Colon (tissue), 2 donors: ENCODE results near the gene E2F8.

ENCODE experiments used
- FAIRE-seq: peaks from 2 replicates; lab custom pipeline; 2012; peaks lifted over from hg19 to GRCh38; lab: Jason Lieb, UNC
- donor health status: control.
- donor health status: control.

Gene E2F8

DNA sequence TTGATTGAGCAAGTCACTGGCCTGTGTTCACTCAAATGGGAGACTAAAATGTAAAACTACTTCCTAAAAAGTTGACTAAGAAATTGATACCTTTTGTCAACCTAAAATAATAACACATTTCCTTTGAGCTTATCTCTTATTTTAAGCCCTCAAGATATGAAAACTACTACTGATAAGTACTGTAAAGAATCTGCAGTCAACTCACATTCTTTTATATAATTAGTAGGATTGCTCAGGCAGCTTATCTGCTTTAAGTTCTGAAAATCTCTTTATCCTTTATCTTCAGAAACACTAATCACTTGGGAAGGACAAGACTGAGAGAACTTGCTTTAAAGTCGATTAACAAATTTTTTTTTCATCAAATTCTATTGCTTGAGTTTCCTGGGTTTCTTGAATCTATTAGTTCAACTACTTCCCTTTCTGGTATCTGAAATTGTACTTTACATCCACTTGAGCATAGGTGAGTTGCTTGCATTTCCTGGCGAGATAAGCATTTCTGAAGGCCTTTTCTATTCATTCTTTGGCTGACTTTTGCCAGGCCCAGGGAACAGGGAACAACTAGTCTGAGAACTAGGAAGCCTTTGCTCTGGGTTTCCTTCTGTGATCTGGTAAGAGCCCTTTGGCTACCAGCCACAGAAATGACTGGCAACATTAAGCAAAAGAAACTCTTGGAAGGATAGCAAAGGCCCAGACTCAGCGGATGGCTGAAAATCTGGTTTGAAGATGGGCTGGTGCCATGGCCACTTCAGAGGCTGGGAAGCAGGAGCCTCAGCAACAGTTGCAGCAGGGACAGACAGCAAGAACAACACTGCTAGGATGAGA is 19.6 kb downstream of the E2F8 start:
- no peak for FAIRE-seq

DNA sequence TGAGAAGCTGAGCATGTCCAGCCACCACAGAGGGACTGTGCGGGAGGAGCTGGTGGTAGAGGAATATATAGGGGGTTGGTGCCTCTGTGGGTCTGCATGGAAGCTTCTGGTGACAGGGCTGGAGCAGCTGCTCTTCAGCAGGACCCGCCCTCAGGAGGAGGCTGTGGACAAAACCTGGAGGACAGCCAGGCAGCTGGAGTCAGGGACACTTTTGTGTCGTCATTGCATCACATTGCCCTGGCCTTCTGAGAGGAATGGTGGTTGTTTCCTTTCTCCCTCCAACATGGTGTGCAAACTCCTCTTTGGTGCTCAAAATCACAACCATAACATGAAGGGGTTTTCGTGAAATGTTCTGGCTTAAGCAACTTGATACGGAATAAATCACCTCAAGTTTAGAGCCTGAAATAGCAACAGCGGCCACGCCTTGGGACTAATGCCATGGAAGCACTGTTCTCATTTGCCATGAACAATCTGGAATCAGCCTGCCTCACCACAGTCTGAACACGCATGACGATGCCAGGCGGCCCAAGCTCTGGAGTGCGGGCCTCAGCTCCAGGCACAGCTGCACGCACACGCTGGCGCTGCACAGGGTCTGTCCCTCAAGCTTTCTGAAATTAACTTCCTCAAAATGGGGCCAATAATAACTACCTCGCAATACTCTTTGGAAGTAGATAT is 21.8 kb downstream of the E2F8 start:
- no peak for FAIRE-seq

DNA sequence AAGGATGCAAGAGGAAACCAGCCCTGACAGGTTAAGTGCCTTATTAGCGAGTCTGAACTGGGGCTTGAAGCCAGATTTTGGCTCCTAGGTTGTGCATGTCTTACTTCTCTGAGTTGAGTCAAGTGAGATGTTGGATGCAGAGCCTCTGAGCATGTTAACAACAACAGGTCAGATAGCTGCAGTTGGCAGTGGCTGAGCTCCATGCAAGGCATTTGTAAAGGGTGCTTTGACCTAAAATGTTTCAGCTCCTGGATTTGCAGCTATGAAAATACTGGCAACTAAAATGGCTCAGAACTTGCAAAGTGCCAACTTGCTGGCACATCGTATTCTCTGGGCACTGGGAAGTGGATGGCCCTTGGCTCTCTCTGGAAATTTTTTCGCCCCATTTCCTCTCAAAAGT is 22.5 kb downstream of the E2F8 start:
- FAIRE-seq: no peak

DNA sequence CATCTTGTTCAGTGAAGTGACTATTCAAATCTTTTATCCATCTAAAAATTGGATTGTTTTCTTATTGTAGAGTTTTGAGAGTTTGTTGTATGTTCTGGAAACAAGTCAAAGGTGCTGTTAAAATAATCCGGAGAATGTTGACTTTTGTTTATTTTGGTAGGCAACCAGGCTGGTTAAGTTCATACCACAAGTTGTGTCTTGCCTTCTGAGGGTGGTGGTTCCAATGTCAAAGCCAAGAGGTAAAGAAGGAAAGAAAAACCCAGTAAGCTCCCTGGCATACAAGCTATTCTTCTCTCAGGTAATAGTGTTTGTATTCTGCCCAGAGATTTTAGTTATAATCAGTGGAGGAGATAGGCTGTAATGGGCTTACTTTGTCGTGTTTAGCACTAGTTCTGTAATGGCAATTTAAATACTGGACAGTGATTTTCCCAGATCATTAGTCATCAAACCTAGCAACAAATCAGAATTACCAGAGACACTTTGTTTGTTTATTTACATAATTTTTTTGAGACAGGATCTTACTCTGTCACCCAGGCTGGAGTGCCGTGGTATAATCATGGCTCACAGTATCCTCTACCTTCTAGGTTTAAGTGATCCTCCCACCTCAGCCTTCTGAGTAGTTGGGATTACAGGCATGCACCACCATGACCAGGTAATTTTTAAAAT is 23.9 kb downstream of the E2F8 start:
- FAIRE-seq: no peak

DNA sequence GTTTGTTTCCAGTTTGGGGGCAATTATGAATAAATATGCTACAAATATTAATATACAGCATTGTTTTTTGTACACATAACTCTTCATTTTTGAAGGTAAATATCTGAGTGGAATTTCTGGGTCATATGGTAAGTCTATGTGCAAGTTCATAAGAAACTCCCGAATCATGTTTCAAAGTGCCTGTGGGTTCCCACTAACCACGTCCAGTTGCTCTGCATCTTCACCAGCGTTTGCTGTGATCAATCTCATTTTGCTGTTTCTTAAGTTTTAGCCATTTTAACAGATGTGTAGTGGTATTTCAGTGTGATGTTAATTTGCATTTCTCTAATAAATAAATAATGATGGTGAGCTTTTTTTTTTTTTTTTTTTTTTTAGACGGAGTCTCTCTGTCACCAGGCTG is 24.7 kb downstream of the E2F8 start:
- FAIRE-seq: no peak

DNA sequence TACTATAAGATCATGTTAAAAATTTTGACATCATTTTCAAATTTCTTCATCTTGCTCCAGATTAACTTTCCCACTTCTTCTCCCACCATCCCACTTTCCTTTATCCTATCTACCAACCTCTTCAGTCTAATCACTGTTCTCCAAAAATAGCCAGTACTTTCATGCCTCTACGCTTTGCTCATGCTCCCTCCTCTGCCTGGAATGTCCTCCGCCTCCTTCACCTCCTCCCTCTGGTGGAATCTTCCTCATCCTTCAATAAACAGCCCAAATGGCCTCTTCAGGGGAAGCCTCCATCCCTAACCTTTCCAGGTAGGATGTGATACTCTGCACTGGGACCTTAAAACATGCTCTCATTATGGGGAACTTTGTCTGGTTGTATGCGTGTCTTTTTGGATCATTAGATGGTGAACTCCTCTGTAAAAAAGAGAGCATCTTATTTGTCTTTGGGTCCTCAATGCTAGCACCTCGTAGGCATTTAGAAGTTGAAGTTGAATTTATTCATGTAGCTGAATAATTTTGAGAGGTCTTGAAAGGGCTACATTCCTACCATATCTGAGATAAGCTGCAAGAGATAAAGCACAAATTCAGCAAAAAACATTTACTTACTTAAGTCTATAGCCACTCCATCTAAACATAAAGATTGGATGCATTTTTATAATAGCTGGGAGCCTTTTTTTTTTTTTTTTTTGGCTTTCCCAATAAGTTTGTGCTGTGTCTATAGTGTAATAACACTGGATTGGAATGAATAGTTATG is 31.0 kb downstream of the E2F8 start:
- no peak for FAIRE-seq

DNA sequence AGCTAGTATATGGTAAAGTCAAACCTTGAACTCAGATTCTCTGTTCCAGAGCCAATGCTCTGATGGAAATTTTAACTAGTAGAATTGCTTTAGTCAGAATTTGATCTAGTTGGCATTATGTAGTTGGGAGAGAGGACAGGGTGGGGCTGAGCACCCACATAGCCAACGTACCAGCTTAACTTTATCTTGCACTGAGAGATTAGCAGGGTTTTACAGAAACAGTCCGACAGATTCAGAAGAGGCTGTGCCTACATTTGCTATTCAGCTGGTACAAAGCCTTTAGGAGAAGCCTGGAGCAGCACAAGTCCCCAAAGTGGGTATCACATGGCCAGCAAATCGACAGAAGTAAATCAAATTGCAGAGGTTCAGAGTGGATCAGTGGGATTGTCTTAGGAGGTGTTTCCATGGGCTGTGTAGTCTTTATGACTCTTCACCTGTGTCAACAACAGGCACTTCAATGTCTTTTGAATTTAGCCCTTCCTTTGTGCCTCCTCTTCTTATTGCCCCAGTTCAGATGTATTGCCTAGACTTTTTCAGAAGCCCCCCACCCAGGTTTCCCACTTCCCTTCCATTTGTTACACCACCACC is 31.7 kb downstream of the E2F8 start:
- FAIRE-seq: no peak

DNA sequence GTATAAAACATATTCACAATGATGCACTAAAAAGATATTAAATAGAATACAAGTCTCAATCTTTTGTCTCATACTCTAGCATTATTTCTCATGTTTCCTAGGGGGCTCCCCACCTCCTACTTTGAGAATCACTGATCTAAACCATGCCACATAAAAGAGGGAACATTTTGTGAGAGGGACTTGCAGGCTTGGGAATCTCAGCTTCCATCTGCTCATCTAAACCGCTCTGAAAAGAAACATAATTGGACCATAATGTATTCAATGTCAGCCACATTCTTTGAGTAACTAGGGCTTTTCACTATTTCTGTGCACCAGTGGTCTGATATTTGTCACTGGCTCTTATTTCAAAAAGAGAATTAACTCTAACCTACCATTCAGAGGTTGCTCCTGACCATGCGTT is 32.6 kb downstream of the E2F8 start:
- no peak for FAIRE-seq

DNA sequence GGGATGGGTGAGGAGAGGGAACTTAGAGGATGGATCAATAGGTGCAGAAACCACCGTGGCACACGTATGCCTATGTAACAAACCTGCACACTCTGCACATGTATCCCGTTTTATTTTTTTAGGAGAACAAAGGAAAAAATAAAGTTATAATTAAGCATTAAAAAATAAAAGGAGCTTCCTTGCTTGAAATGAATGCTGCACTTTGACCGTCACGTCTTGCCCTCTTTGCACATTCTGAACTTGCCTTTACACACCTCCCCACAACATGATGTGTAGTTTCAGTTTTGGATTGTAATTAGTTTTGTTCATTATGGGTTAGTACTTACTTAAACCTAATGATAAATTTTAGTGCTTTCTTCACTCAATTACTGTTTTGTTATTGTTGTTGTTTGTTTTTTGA is 35.9 kb downstream of the E2F8 start:
- no peak for FAIRE-seq

DNA sequence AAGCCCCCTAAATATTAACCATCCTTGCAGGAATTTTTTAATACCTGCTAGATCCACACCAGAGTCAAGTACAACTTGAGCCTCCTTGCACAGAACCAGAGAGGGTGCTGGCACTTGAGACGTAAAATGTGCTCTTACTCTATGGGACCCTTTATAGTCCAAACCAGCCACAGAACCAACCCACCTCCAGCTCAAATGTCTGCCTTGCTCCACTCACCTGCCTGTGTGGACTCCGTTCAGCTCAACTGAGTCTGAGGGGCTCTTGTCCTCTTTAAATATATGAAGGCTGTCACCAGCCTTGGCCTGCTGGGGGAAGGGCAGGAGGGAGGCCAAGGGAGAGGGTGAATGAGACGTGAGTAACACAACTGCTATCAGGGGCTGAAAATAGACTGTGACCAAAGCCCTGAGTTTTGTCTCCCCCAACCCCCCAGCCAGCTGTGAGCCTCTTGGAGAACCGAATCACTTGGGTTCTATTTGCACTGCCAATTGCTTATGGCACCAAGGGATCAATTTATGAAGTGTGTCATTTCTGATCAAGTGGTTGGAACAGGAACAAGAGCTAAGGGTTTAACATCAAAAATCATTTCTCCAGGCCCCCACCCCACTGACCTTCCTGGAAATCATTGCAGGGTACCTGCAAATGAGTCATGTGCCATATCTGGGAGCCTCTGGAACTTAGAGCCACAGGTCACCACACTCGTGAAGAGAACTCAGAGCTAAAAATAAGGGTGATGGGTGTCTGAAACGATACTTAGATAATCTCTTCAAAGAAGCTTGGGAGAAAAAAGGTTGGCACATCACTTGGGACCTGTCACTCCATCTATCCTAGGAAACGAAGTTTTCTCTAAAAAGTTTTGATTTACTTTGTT is 38.8 kb downstream of the E2F8 start, which contains the start of gene CSRP3:
Gene CSRP3 (minus strand): TSS at position 247 of the 869 bp plus-strand sequence. CDS start 9,535 bp downstream, outside the sequence.
- no peak for FAIRE-seq

DNA sequence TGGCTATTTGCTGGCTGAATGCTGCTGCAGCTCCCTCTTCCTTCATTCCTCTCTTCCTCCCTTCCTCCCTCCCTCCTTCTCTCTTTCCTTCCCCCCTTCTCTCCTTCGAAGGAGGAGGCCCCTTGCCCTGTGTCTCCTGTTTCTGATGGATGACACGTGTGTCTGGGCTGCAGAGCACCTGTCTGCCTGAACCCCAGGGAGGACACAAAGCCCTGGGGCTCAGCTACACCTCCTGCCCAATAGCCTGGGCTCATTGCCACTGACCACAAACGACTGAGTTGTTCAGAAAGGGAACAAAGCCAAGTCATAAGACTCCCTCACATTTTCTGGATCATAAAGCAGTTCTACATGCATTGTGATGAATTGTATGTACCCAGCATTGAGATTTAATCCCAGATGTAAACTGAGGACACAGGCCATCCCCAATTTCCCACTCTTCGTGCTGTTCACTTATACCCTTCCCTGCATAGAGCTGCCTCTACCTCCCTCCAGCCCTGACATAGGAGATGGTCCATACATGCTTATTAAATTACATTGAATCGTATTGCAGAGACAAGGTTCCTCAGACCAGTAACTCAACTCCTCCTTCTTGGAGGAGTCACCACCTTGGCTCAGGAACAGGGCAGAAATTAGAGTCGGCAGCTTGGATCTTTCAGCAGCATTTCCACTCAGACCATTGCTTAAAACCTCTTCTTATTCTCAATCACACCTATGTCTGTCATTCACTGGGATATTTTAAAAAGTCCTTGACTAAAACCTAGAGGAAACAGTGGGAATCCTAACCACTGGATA is 40.1 kb downstream of the E2F8 start:
- FAIRE-seq: no peak

DNA sequence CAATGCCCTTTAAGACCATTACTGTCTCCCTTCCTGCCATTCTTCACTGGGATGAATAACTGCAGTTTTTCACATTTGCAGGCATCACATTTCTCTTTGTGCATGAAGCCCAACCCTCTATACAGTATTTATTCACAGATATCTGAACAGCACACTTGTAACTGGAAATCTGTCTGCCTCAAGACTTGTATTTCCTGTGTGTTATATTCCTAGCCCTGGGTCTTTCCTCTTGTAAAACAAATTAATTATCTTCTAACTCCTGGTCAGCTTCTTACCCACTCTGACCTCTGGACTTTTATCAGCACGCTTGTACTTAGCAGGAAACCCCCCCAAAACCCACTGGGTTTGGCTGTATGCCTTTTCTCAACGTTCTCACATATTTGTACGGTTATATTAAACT is 41.0 kb downstream of the E2F8 start:
- no peak for FAIRE-seq

DNA sequence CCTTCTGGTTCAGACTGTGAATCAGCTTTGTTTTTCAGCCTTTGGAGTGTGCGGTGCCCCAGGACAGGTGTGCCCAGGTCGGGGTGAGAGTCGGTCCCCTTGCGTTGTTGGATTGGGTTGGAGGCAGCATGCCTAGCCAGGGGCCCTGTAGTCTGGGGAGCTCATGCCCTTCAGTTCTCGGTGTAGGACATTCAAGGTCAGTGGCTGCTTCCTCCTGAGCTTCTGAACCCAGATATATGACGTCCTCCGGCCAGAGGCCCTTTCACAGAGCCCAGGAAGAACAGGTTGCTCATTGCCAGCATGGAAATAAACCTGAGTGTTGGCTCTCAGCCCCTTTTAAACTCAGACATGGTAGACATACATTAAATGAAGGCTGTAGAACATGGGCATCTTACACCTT is 41.7 kb downstream of the E2F8 start:
- FAIRE-seq: no peak

DNA sequence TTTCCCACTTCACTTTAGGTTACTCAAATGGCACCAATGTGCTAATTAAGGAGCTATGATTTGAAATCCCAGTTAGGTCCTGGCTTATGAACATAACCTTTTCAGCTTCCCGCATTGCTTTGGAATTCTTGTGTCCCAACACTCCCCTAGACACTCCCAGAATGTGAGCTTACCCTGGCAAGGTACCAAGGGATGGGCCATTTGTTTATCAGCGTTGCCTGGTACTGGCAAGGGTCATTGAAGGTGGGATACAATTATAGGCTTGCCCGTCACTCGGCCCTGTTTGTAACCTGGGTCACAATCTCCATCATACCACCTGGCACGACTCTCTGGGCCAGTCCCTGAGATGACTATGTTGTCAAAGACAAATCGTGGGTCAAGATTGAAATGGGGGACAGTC is 44.3 kb downstream of the E2F8 start:
- FAIRE-seq: no peak

DNA sequence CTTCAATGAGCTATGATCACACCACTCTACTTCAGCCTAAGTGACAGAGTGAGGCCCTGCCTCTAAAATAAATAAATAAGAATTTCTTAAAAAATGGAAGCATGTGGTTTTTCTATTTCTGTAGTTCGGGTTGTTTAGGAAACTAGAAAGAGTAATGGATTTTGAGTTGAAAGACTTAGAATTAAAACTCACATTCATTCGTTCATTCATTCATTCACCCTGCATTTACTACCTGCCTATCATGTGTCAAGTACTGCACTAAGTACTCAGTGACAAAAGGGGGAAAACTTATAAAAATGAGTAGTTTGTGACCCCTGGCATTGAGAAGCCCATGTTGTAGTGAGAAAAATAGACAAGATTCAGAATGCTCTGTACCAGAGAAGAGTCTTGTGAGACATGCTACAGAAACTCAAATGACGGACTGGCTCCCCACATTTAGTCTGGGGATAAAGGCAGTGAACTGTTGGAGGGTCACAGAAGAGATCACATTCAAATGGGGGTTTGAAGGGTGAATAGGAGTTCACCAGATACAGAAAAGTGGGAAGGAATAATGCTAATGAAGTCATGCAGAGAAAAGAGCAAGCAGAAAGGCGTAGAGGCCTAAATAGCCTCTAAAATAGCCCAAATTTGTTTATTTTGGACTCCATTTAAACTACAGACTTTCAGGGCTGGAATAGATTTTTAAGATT is 46.0 kb downstream of the E2F8 start:
- FAIRE-seq: no peak

DNA sequence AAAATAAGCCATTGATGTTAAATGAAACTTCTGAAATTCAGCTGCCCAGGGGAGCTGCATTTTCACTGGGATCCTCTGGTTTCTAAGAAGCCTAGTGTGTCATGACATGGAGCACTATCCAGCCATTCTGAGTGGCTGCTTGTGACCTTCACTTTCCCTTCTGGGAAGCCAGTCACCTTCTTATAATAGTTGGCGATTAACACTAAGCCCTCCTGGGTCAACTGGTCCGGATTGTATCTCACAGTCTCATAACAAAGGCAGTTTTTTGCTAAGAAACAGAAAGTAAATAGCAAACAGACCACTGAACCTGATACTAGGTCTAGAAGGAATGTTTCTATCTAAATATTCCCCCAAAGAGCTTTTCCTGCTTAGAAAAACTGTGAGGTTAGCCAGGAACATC is 46.8 kb downstream of the E2F8 start:
- FAIRE-seq: no peak

DNA sequence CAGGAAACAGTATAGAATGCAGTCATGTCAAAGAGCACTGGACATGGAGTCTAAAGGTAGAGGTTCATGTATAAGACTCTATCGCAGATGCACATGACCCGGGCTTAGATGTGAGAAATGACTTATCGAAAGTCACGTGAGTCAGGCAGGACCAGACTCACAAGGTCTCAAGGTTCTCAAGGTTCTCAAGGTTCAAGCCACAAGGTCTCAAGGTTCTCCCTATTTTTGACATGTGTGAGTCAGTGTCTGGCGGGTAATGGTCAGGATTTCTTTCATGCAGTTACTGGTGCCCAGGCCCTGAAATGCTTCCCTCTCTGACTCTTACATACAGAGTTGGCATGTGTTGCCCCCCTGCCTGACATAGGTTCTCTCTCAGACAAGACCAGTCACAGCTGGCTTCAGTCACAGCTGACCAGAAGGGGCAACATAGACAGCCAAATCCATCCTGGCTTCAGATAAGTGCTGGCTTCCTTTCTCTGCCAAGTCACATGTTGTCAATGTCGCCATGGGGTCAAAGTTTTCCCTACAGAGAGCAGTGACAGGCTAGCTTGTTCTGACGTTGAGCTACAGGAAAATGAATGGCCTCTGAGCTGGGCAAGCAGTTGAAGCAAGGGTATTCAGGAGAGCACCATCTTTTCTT is 49.1 kb downstream of the E2F8 start:
- no peak for FAIRE-seq

DNA sequence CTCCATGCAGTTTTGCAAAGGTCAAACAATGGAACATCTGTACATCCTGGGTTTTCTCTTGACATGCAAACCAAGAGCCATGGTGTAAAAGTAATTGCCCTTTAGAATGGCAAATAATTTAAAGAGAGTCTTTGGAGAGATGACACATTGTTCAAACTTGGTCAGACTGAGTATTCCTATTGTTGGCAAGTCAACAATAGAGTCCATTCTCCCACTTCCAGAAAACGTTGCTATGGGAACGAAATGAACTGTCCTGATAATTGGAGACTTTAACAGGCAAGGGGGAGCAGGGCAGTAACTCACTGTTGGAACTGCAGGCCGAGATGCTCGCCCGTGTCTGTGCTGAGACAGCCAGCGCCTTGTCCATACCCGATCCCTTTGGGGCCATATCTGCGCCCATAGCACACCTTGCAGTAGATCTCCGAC is 52.9 kb downstream of the E2F8 start:
- no peak for FAIRE-seq
